Measurements from ENCODE around the gene SPIRE2. TPM values are rescaled to one million over a fixed set of nuclear protein-coding genes. Genes with fewer than 3 reads are reported as not detected.

The SPIRE2 gene
- total RNA-seq, 4 donors from 2014 or later = 0.27 to 3.6 (median 2.0) TPM

DNA sequence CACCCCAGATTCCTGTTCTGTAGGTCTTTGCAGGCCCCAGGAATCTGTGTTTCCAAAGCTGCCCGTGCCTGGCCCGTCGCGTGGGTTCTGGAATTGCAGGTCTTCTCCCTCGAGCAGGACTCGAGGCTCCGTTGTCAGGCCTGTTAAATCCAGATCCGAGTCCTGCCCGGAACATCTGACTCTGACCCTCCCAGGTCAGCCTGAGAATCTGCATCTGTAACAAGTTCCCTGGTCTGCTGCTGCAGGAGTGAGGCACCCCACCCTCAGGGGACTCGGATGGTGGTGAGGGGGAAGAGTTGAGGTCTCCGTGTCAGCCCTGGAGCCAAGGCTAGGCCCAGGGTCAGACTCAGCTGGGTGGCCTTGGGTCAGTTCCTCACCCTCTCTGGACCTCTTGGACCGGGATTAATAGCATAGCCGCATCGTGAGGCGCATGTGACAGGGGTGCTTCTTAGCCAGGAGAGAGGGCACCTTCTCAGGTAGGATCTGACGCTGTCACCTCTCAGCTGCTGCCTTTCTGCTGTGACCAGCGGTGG lies 8.8 kb downstream of the SPIRE2 start:
- Histone ChIP-seq H3K9me3 (no peaks in the 10 kb centered on the region), H3K27ac (no peak overlapping the region), H3K27me3 (no peaks in the 10 kb centered on the region), H3K36me3 (no peaks in the 10 kb centered on the region), H3K4me1 (no peaks in the 10 kb centered on the region), H3K4me3 (no peak overlapping the region)
- WGBS, 2 donors (ENCODE audit: low coverage in 1 of 2) = 88% methylated on average over 7 of the region's 17 CpGs; no CpG with 5 or more reads in 1 of the 2 donors
- no peak for ATAC-seq
- TF ChIP-seq POLR2A (IDR thresholded peaks at IDR 0.05) = no peak
- TF ChIP-seq EP300 (IDR thresholded peaks at IDR 0.05) = no peak
- TF ChIP-seq POLR2AphosphoS5 (IDR thresholded peaks at IDR 0.05) = no peak
- TF ChIP-seq, protein P1, sequence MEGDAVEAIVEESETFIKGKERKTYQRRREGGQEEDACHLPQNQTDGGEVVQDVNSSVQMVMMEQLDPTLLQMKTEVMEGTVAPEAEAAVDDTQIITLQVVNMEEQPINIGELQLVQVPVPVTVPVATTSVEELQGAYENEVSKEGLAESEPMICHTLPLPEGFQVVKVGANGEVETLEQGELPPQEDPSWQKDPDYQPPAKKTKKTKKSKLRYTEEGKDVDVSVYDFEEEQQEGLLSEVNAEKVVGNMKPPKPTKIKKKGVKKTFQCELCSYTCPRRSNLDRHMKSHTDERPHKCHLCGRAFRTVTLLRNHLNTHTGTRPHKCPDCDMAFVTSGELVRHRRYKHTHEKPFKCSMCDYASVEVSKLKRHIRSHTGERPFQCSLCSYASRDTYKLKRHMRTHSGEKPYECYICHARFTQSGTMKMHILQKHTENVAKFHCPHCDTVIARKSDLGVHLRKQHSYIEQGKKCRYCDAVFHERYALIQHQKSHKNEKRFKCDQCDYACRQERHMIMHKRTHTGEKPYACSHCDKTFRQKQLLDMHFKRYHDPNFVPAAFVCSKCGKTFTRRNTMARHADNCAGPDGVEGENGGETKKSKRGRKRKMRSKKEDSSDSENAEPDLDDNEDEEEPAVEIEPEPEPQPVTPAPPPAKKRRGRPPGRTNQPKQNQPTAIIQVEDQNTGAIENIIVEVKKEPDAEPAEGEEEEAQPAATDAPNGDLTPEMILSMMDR (IDR thresholded peaks at IDR 0.05) = no peak

DNA sequence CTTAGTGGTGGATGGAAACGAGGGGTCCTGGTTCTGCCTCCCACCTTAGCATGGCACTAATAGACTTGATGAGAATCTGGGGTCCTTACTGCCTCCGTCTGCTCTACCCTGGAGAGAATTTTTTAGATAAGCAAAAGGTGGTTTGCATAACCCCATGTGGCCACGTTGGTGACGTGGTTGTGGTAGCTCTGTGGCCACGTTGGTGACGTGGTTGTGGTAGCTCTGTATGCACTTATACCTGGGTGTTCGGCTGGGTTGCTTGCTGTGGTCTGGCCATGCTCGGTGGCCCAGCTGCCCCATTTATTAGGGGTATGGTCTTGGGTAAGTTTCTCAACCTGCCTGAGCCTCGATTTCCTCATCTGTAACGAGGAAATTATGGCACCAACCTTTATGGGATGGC lies 13.0 kb downstream of the SPIRE2 start:
- Histone ChIP-seq H3K9me3 (no peaks in the 10 kb centered on the region), H3K27me3 (peaks cover 6% of the 10 kb centered on the region), H3K4me3 (no peak overlapping the region), H3K27ac (no peak overlapping the region), H3K4me1 (no peaks in the 10 kb centered on the region), H3K36me3 (no peaks in the 10 kb centered on the region)
- ATAC-seq = no peak
- TF ChIP-seq EP300 (IDR thresholded peaks at IDR 0.05) (no peak), POLR2A (IDR thresholded peaks at IDR 0.05) (no peak), POLR2AphosphoS5 (IDR thresholded peaks at IDR 0.05) (no peak)
- TF ChIP-seq, protein P1 (IDR thresholded peaks at IDR 0.05) = no peak
- WGBS, 2 donors (ENCODE audit: low coverage in 1 of 2) = 78 to 95% methylated on average over 6 to 9 of the region's 10 CpGs

DNA sequence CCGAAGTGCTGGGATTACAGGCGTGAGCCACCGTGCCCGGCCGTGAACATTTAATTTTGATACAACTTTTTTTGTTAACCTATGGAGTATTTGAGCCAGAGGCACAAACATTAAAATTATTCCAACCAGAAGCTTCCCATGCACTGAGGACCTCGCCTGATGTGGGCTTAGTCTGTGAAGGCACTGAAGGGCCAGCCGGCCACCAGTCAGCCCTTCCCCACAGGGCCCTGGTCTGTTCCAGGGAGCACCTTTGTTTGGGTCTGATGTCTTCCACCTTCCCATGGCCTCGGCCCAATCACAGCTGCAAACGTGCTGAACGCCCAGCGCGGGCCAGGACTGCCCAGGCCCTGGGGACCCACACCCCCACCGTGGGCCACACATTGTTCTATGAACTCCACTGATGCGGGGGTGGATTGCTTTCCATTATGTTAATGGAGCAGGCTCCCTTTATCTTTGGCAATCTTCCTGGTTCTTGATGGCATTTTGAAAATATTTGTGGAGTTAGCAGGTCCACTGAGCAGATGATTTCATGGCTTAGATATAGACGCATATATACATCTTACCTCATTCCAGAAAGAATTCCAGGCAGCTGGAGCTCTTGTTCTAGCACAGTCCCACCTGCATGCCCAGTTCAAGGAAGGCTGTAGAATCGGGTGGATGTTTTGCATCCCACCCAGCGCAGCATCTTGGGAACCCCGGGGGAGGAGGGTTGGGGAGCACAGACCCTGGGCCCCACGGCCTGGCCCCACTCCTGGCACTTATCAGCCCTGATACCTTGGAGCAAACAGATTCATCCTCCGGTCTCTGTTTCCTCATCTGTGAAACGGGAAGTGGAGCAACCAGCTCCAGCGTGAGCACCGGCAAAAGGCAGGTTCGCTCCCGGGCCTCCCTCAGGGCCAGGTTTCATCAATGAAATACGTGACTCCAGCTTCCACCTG lies 14.5 kb downstream of the SPIRE2 start:
- Histone ChIP-seq H3K36me3 (no peaks in the 10 kb centered on the region), H3K27me3 (peaks cover 6% of the 10 kb centered on the region), H3K9me3 (no peaks in the 10 kb centered on the region), H3K4me3 (no peak overlapping the region), H3K27ac (no peak overlapping the region), H3K4me1 (no peaks in the 10 kb centered on the region)
- TF ChIP-seq EP300 (IDR thresholded peaks at IDR 0.05) = no peak
- no peak for TF ChIP-seq POLR2AphosphoS5 (IDR thresholded peaks at IDR 0.05)
- TF ChIP-seq, protein P1 (IDR thresholded peaks at IDR 0.05) = no peak
- TF ChIP-seq POLR2A (IDR thresholded peaks at IDR 0.05) = no peak
- ATAC-seq = no peak
- 74 to 86% methylated on average over 6 to 11 of the region's 26 CpGs for WGBS, 2 donors (ENCODE audit: low coverage in 1 of 2)

DNA sequence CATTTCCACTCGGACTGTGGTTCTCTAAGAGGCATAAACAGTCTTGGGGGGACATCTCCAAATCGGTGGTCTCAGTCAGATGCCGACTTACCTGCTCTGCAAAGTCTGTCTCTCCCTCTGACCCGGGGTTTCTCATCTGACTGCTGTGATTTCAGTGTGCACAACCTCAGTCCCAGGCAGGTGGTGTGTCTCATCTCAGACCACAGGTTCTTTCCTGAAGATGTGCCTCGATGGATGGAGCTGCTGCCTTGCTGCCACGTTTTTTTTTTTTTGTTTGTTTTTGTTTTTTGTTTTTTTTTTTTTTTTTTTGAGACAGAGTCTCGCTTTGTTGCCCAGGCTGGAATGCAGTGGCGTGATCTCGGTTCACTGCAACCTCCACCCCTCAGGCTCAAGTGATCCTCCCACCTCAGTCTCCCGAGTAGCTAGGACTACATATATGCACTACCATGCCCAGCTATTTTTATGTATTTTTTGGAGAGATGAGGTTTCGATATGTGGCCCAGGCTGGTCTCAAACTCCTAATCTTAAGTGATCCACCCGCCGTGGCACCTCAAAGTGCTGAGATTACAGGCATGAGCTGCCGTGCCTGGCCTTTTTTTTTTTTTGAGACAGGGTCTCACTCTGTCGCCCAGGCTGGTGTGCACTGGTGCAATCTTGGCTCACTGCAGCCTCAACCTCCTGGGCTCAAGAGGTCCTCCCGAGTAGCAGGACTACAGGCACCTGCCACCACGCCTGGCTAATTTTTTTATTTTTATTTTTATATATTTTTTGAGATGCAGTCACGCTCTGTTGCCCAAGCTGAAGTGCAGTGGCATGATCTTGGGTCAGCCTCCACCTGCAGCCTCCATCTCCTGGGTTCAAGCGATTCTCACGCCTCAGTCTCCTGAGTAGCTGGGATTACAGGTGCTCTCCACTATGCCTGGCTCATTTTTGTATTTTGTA lies 15.4 kb downstream of the SPIRE2 start:
- 73 to 82% methylated on average over 12 to 15 of the region's 20 CpGs for WGBS, 2 donors (ENCODE audit: low coverage in 1 of 2)
- no peak overlapping the region for H3K4me3 ChIP-seq
- H3K36me3 ChIP-seq = no peaks in the 10 kb centered on the region
- no peak overlapping the region for H3K27ac ChIP-seq
- peaks cover 6% of the 10 kb centered on the region for H3K27me3 ChIP-seq
- no peak for TF ChIP-seq EP300 (IDR thresholded peaks at IDR 0.05)
- no peak for TF ChIP-seq POLR2AphosphoS5 (IDR thresholded peaks at IDR 0.05)
- no peak for TF ChIP-seq POLR2A (IDR thresholded peaks at IDR 0.05)
- TF ChIP-seq, protein P1 (IDR thresholded peaks at IDR 0.05) = no peak
- no peaks in the 10 kb centered on the region for H3K4me1 ChIP-seq
- no peaks in the 10 kb centered on the region for H3K9me3 ChIP-seq
- ATAC-seq = no peak

All from gastroesophageal sphincter (tissue), 4 donors.